Measurements from ENCODE around the gene TRIP10. TPM values are rescaled to one million over a fixed set of nuclear protein-coding genes. Genes with fewer than 3 reads are reported as not detected.
A peak's percentile ranks its signal among the peaks of the same experiment; 100 is the strongest.

The TRIP10 gene
- total and polyA plus RNA-seq, 2 of the 13 experiments (the other 11 are each of a cell fraction or from before 2014, with no cell fraction given): 32.5 to 33.2 TPM

DNA sequence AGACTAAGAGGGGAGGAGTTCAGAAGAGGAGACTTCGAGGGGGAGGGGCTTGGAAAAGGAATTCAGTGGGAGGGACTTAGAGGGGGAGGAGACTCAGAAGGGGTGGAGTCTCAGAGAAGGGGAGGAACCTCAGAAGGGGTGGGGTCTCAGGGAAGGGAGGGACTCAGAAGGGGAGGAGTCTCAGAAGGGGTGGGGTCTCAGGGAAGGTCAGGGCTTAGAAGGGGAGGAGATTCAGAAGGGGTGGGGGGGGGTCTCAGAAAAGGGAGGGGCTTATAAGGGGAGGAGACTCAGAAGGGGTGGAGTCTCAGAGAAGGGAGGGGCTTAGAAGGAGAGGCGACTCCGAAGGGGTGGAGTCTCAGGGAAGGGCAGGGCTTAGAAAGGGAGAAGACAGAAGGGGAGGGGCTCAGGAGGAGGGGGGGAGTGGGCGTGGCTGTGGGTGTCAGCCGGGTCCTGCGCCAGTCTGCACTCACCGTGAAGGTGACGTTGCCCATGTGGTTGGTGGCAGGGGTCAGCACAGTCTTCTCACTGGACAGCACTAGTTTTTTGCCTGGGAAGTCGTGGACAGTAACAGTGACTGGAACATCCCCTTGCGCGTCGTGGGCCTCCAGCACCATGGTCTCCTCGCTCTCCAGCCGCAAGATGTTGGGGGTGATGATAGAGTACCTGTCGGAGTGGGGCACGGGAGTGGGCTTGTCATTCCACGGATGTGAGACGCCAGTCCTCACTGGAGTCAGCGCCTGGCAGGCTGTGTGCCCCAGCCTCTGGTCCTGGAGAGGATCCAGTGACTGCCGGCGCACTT lies 20.5 kb upstream of the TRIP10 start (continued):
- TF ChIP-seq, protein P1, sequence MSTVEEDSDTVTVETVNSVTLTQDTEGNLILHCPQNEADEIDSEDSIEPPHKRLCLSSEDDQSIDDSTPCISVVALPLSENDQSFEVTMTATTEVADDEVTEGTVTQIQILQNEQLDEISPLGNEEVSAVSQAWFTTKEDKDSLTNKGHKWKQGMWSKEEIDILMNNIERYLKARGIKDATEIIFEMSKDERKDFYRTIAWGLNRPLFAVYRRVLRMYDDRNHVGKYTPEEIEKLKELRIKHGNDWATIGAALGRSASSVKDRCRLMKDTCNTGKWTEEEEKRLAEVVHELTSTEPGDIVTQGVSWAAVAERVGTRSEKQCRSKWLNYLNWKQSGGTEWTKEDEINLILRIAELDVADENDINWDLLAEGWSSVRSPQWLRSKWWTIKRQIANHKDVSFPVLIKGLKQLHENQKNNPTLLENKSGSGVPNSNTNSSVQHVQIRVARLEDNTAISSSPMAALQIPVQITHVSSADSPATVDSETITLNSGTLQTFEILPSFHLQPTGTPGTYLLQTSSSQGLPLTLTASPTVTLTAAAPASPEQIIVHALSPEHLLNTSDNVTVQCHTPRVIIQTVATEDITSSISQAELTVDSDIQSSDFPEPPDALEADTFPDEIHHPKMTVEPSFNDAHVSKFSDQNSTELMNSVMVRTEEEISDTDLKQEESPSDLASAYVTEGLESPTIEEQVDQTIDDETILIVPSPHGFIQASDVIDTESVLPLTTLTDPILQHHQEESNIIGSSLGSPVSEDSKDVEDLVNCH (CRISPR knock-in tag; IDR thresholded peaks at IDR 0.05): no peak
- TF ChIP-seq, protein P2, sequence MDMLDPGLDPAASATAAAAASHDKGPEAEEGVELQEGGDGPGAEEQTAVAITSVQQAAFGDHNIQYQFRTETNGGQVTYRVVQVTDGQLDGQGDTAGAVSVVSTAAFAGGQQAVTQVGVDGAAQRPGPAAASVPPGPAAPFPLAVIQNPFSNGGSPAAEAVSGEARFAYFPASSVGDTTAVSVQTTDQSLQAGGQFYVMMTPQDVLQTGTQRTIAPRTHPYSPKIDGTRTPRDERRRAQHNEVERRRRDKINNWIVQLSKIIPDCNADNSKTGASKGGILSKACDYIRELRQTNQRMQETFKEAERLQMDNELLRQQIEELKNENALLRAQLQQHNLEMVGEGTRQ (IDR thresholded peaks at IDR 0.05; ENCODE audit: low read depth, low read length): no peak
- TF ChIP-seq, protein P2 (CRISPR knock-in tag; IDR thresholded peaks at IDR 0.05; ENCODE audit: borderline replicate concordance): no peak
- TF ChIP-seq, protein P3, sequence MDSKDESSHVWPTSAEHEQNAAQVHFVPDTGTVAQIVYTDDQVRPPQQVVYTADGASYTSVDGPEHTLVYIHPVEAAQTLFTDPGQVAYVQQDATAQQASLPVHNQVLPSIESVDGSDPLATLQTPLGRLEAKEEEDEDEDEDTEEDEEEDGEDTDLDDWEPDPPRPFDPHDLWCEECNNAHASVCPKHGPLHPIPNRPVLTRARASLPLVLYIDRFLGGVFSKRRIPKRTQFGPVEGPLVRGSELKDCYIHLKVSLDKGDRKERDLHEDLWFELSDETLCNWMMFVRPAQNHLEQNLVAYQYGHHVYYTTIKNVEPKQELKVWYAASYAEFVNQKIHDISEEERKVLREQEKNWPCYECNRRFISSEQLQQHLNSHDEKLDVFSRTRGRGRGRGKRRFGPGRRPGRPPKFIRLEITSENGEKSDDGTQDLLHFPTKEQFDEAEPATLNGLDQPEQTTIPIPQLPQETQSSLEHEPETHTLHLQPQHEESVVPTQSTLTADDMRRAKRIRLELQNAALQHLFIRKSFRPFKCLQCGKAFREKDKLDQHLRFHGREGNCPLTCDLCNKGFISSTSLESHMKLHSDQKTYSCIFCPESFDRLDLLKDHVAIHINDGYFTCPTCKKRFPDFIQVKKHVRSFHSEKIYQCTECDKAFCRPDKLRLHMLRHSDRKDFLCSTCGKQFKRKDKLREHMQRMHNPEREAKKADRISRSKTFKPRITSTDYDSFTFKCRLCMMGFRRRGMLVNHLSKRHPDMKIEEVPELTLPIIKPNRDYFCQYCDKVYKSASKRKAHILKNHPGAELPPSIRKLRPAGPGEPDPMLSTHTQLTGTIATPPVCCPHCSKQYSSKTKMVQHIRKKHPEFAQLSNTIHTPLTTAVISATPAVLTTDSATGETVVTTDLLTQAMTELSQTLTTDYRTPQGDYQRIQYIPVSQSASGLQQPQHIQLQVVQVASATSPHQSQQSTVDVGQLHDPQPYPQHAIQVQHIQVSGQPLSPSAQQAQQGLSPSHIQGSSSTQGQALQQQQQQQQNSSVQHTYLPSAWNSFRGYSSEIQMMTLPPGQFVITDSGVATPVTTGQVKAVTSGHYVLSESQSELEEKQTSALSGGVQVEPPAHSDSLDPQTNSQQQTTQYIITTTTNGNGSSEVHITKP (CRISPR knock-in tag; IDR thresholded peaks at IDR 0.05; ENCODE audit: low read depth): peak; percentile 41; the same call in 1 of the 2 replicates
- 0 out of 2 replicates have a peak, but pooled peaks have one; percentile 65 for TF ChIP-seq ZNF747 (CRISPR knock-in tag; IDR thresholded peaks at IDR 0.05; ENCODE audit: borderline replicate concordance)
- TF ChIP-seq, protein P4, sequence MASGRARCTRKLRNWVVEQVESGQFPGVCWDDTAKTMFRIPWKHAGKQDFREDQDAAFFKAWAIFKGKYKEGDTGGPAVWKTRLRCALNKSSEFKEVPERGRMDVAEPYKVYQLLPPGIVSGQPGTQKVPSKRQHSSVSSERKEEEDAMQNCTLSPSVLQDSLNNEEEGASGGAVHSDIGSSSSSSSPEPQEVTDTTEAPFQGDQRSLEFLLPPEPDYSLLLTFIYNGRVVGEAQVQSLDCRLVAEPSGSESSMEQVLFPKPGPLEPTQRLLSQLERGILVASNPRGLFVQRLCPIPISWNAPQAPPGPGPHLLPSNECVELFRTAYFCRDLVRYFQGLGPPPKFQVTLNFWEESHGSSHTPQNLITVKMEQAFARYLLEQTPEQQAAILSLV (CRISPR knock-in tag; IDR thresholded peaks at IDR 0.05; ENCODE audit: borderline replicate concordance): peak; percentile 83; the same call in 1 of the 2 replicates
- TF ChIP-seq, protein P5, sequence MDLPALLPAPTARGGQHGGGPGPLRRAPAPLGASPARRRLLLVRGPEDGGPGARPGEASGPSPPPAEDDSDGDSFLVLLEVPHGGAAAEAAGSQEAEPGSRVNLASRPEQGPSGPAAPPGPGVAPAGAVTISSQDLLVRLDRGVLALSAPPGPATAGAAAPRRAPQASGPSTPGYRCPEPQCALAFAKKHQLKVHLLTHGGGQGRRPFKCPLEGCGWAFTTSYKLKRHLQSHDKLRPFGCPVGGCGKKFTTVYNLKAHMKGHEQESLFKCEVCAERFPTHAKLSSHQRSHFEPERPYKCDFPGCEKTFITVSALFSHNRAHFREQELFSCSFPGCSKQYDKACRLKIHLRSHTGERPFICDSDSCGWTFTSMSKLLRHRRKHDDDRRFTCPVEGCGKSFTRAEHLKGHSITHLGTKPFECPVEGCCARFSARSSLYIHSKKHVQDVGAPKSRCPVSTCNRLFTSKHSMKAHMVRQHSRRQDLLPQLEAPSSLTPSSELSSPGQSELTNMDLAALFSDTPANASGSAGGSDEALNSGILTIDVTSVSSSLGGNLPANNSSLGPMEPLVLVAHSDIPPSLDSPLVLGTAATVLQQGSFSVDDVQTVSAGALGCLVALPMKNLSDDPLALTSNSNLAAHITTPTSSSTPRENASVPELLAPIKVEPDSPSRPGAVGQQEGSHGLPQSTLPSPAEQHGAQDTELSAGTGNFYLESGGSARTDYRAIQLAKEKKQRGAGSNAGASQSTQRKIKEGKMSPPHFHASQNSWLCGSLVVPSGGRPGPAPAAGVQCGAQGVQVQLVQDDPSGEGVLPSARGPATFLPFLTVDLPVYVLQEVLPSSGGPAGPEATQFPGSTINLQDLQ (CRISPR knock-in tag; IDR thresholded peaks at IDR 0.05): no peak
- no peak for TF ChIP-seq JDP2 (CRISPR knock-in tag; IDR thresholded peaks at IDR 0.05; ENCODE audit: borderline replicate concordance)
- TF ChIP-seq ZNF552 (CRISPR knock-in tag; IDR thresholded peaks at IDR 0.05; ENCODE audit: borderline replicate concordance): 0 out of 2 replicates have a peak, but pooled peaks have one; percentile 37
- TF ChIP-seq MAZ (IDR thresholded peaks at IDR 0.05; ENCODE audit: borderline replicate concordance, low read depth, low read length): peak; percentile 82; the same call in 1 of the 2 replicates
- TF ChIP-seq MAZ (CRISPR knock-in tag; IDR thresholded peaks at IDR 0.05; ENCODE audit: low read depth): peak; percentile 74; the same call in 1 of the 2 replicates

Data from HepG2 (cell line).